Endothelial cell of umbilical vein (primary cell): ENCODE results near the gene ACADS.

Experiments
- EZH2 ChIP-seq: IDR thresholded peaks from 2 replicates; pipeline ENCODE4 v1.6.1; 2012; ENCODE audit warnings: borderline replicate concordance, low read depth, mild to moderate bottlenecking, moderate library complexity, low read length, inconsistent platforms; ENCODE audit not compliant: severe bottlenecking
- FOS ChIP-seq: IDR thresholded peaks from 2 replicates; pipeline ENCODE4 v1.6.1; 2011; ENCODE audit warnings: mild to moderate bottlenecking, low read length, moderate library complexity, borderline replicate concordance; ENCODE audit not compliant: insufficient read depth
- GATA2 ChIP-seq: IDR thresholded peaks from 2 replicates; pipeline ENCODE4 v1.7.0; 2011; ENCODE audit warnings: low read depth, mild to moderate bottlenecking, moderate library complexity, mixed read lengths, low read length; ENCODE audit not compliant: insufficient read length, insufficient read depth
- JUN ChIP-seq: IDR thresholded peaks from 2 replicates; pipeline ENCODE4 v1.6.1; 2011; ENCODE audit warnings: borderline replicate concordance, low read depth; ENCODE audit not compliant: insufficient read length, insufficient read depth
- MYC ChIP-seq: IDR thresholded peaks from one replicate; pipeline ENCODE4 v1.6.1; 2011; ENCODE audit warnings: mild to moderate bottlenecking, low read depth, low read length
- POLR2A ChIP-seq: IDR thresholded peaks from 2 replicates; pipeline ENCODE4 v1.6.1; 2012; ENCODE audit warnings: low read depth, mild to moderate bottlenecking, control low read depth, low read length
- POLR2AphosphoS5 ChIP-seq: IDR thresholded peaks from 2 replicates; pipeline ENCODE4 v1.6.1; 2012; ENCODE audit warnings: low read depth, mild to moderate bottlenecking, control low read depth, low read length, moderate library complexity; ENCODE audit not compliant: insufficient read depth
- TF ChIP-seq, protein P1 (sequence below), 2 donors: IDR thresholded peaks; 1 replicate in 1 of 2; 2 replicates in 1 of 2; pipeline ENCODE4 v1.5.1; 2011; ENCODE audit warnings: low read length in 2 of 2, mild to moderate bottlenecking in 2 of 2, moderate library complexity in 2 of 2, control low read depth in 1 of 2, inconsistent platforms in 1 of 2, low read depth in 1 of 2; ENCODE audit not compliant: insufficient read depth in 1 of 2; ENCODE audit errors: extremely low read depth in 1 of 2
- TF ChIP-seq, protein P2 (sequence below): IDR thresholded peaks from 2 replicates; pipeline ENCODE4 v1.6.1; 2011; ENCODE audit not compliant: insufficient read depth, insufficient read length

DNA sequence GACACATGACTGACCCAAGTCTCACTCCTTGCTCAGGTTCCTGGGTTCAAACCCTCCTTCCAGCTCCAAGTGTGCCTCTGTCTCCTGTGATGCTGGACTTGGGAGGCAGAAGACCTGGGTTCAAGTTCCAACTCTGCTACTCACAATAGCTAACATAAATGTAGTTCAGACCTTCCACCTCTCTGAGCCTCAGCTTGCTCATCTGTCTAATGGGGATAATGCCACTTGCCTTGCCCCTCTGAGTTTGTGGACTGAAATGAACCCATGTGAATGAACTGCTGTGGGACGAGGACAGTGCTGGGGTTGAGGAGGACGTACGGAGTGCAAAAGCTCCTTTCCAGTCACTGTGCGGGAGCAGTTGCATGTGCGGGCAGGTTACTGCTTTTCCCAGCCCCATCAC, 40.9 kb downstream of the ACADS start:
- TF ChIP-seq, protein P1, sequence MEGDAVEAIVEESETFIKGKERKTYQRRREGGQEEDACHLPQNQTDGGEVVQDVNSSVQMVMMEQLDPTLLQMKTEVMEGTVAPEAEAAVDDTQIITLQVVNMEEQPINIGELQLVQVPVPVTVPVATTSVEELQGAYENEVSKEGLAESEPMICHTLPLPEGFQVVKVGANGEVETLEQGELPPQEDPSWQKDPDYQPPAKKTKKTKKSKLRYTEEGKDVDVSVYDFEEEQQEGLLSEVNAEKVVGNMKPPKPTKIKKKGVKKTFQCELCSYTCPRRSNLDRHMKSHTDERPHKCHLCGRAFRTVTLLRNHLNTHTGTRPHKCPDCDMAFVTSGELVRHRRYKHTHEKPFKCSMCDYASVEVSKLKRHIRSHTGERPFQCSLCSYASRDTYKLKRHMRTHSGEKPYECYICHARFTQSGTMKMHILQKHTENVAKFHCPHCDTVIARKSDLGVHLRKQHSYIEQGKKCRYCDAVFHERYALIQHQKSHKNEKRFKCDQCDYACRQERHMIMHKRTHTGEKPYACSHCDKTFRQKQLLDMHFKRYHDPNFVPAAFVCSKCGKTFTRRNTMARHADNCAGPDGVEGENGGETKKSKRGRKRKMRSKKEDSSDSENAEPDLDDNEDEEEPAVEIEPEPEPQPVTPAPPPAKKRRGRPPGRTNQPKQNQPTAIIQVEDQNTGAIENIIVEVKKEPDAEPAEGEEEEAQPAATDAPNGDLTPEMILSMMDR (IDR thresholded peaks at IDR 0.05; ENCODE audit: extremely low read depth in 1 of 2, insufficient read depth in 1 of 2, low read depth in 1 of 2, low read length in 2 of 2), result no peak
- TF ChIP-seq POLR2A, result no peak
- no peak for TF ChIP-seq FOS
- no peak for TF ChIP-seq POLR2AphosphoS5
- TF ChIP-seq EZH2, result no peak
- TF ChIP-seq, protein P2, sequence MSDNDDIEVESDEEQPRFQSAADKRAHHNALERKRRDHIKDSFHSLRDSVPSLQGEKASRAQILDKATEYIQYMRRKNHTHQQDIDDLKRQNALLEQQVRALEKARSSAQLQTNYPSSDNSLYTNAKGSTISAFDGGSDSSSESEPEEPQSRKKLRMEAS, result no peak
- TF ChIP-seq MYC, result no peak
- TF ChIP-seq JUN, result no peak
- no peak for TF ChIP-seq GATA2
